Stimulated activated naive CD8-positive, alpha-beta T cell treated with anti-CD3 and anti-CD28 coated beads, Interleukin-15, amount 100 ng/mL, for 72 hours (primary cell): ENCODE results near the gene KRT25.

ENCODE experiments used
- ATAC-seq: fragments of 150-1000 bp; cut with Tn5 transposase; 2 replicates; pipeline ENCODE4 v1.10.0; 2021; ENCODE audit warnings: mild to moderate bottlenecking, moderate library complexity
- DNase-seq, 2 donors: peaks; one replicate each; pipeline ENCODE4 v3.0.0; 2021 to 2022
- H3K27ac Mint-ChIP-seq, 2 donors: one replicate each; pipeline ENCODE4 v1.8.0; 2022; ENCODE audit warnings: mild to moderate bottlenecking in 2 of 2, mixed read lengths in 2 of 2, moderate library complexity in 2 of 2
- H3K27me3 Mint-ChIP-seq: one replicate; pipeline ENCODE4 v1.8.0; 2022; ENCODE audit warnings: mixed read lengths
- H3K4me1 Mint-ChIP-seq: one replicate; pipeline ENCODE4 v1.8.0; 2022; ENCODE audit warnings: mild to moderate bottlenecking, mixed read lengths
- H3K4me3 Mint-ChIP-seq, 2 donors: one replicate each; pipeline ENCODE4 v1.8.0; 2022; ENCODE audit warnings: mild to moderate bottlenecking in 2 of 2, mixed read lengths in 2 of 2, moderate library complexity in 1 of 2
- H3K9me3 Mint-ChIP-seq, 2 donors: one replicate each; pipeline ENCODE4 v1.8.0; 2022; ENCODE audit warnings: mixed read lengths in 2 of 2

KRT25 gene

DNA sequence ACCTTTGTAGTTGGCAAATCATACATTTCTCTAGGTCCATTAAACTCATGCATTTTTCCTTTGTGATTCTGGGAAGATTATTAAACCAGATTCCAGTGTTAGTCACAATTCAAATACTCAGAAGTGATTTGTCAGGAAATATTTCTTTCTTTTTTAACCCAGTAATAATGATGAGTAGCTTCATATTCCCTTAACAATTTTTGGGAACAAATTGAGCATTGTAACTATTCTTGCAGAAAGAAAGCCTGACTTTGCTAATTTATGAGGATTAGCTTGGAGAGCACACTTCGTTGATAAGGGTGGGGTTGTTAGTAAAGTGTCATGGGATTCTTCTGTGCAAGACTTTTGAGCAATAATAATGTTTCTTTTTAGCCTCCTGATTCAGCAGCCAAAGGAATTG, 32.9 kb downstream of the KRT25 start:
- no peak for ATAC-seq
- no peak overlapping the region for H3K4me3 Mint-ChIP-seq
- no peak overlapping the region for H3K27ac Mint-ChIP-seq
- DNase-seq, result no peak
- H3K4me1 Mint-ChIP-seq, result no peaks in the 10 kb centered on the region
- H3K27me3 Mint-ChIP-seq, result peaks cover 9% of the 10 kb centered on the region
- H3K9me3 Mint-ChIP-seq, result no peaks in the 10 kb centered on the region

DNA sequence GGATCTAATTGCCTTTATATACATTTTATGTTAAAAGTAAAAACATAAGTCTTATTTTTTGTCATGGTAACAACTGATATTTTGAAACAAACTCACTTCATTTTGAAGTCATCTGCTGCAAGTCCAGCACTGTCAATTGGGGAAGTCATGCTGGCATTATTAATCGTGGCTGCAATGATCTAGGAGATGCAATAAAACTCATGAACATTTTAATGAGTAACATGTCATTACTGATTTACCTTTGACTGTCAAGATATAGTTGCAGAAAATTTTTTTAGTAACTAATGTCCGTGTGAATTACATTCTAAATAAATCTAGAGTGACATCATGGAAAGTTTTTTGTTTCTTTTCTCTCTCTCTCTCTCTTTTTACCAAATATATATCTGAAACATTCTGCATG, 34.2 kb downstream of the KRT25 start:
- DNase-seq, result no peak
- no peak overlapping the region for H3K27ac Mint-ChIP-seq

GRCh38 chr17:40718930-40719329, 36.2 kb downstream of the KRT25 start:
- DNase-seq (no peak), ATAC-seq (no peak)
- Mint-ChIP-seq H3K4me3 (no peak overlapping the region), H3K9me3 (no peaks in the 10 kb centered on the region), H3K27me3 (peaks cover 16% of the 10 kb centered on the region), H3K4me1 (no peaks in the 10 kb centered on the region), H3K27ac (no peak overlapping the region)

More for the DNA sequence above, 34.2 kb downstream of the KRT25 start:
- Mint-ChIP-seq H3K4me3 (no peak overlapping the region), H3K4me1 (no peaks in the 10 kb centered on the region), H3K9me3 (no peaks in the 10 kb centered on the region), H3K27me3 (peaks cover 9% of the 10 kb centered on the region)
- no peak for ATAC-seq

DNA sequence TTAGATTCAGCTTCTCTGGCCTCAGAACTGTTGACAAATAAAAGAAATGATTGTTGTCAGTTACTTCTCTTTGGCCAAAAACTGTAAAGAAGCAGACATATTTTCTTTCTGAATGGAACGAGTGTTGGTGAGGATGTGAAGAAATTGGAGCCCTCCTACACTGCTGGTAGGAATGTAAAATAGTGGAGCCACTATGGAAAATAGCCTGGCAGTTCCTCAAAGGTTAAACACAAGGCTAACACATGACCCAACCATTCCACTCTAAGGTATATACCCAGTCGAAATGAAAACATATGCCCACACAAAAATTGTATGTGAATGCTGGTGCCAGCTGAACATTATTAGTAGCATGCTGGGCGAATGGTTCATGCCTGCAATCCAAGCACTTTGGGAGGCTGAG, 37.4 kb downstream of the KRT25 start:
- Mint-ChIP-seq H3K27me3 (peaks cover 16% of the 10 kb centered on the region), H3K9me3 (no peaks in the 10 kb centered on the region), H3K4me3 (no peak overlapping the region)

GRCh38 chr17:40714473-40714872, 40.7 kb downstream of the KRT25 start:
- no peak overlapping the region for H3K27ac Mint-ChIP-seq
- no peak for DNase-seq
- H3K4me1 Mint-ChIP-seq, result no peaks in the 10 kb centered on the region
- no peaks in the 10 kb centered on the region for H3K9me3 Mint-ChIP-seq
- H3K27me3 Mint-ChIP-seq, result peaks cover 7% of the 10 kb centered on the region
- ATAC-seq, result no peak
- H3K4me3 Mint-ChIP-seq, result no peak overlapping the region

More for the DNA sequence above, 37.4 kb downstream of the KRT25 start:
- DNase-seq, result no peak
- no peaks in the 10 kb centered on the region for H3K4me1 Mint-ChIP-seq
- ATAC-seq, result no peak
- H3K27ac Mint-ChIP-seq, result no peak overlapping the region

- Mint-ChIP-seq H3K27ac (no peak overlapping the region), H3K9me3 (no peaks in the 10 kb centered on the region), H3K4me1 (no peaks in the 10 kb centered on the region), H3K4me3 (no peak overlapping the region), H3K27me3 (peaks cover 36% of the 10 kb centered on the region)
- ATAC-seq (no peak), DNase-seq (no peak)
Observed at GRCh38 chr17:40707745-40708144, 47.4 kb downstream of the KRT25 start.

- H3K27ac Mint-ChIP-seq, result no peak overlapping the region
- H3K4me3 Mint-ChIP-seq, result no peak overlapping the region
- H3K9me3 Mint-ChIP-seq, result no peaks in the 10 kb centered on the region
- no peaks in the 10 kb centered on the region for H3K4me1 Mint-ChIP-seq
- DNase-seq, result no peak
- peaks cover 36% of the 10 kb centered on the region for H3K27me3 Mint-ChIP-seq
- ATAC-seq, result no peak
Observed at GRCh38 chr17:40705584-40705983, 49.5 kb downstream of the KRT25 start.

DNA sequence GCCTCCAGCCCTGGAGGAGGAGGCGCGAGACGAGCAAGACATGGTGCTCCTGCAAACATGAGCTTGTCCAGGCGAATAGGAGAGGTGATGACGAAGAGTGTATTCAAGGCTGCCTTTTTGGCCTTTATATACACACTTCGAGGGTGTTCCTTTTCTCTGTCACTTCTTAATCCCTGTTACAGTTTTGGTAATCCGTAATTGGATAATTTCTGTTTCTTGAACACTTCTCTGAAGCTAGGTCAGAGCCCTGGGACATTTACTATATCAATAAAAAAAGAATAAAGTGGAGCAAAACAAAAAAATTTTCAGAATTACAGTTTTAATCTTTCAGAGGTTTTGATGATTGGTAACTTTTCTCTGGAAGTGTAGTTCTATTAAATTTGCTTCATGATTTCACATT, 51.5 kb downstream of the KRT25 start, which contains the start of gene KRT24:
Gene KRT24 (minus strand): TSS at position 101 of the 400 bp plus-strand sequence. CDS start 59 bp downstream, at position 42.
- no peaks in the 10 kb centered on the region for H3K4me1 Mint-ChIP-seq
- peaks cover 52% of the 10 kb centered on the region for H3K27me3 Mint-ChIP-seq

DNA sequence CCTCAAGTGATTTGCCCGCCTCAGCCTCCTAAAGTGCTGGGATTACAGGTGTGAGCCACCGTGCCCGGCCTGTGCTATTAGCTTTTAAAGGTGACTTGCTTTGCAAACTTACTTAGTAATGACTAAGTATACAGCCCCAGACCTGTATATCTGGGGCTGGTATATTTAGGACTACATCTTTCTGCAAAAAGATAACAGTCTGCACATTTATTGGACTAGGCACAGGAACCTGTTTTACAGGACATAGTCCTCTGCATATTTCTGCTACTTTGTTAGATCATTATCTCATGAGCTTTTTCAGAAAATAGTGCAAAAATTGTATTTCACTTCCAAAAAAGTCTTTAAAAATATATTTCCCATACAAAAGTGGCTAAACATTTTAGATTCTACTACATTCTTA, 52.9 kb downstream of the KRT25 start:
- no peak for DNase-seq
- Mint-ChIP-seq H3K4me1 (no peaks in the 10 kb centered on the region), H3K27me3 (peaks cover 51% of the 10 kb centered on the region), H3K27ac (peak overlapping the region in 1 of 2 donors; percentile 44), H3K9me3 (no peaks in the 10 kb centered on the region), H3K4me3 (no peak overlapping the region)
- ATAC-seq, result no peak

More for the DNA sequence above, 51.5 kb downstream of the KRT25 start, which contains the start of gene KRT24:
- DNase-seq (no peak), ATAC-seq (no peak)
- no peak within 1 kb of the TSS for H3K4me3 Mint-ChIP-seq
- no peaks in the 10 kb centered on the region for H3K9me3 Mint-ChIP-seq
- H3K27ac Mint-ChIP-seq, result no peak within 1 kb of the TSS

DNA sequence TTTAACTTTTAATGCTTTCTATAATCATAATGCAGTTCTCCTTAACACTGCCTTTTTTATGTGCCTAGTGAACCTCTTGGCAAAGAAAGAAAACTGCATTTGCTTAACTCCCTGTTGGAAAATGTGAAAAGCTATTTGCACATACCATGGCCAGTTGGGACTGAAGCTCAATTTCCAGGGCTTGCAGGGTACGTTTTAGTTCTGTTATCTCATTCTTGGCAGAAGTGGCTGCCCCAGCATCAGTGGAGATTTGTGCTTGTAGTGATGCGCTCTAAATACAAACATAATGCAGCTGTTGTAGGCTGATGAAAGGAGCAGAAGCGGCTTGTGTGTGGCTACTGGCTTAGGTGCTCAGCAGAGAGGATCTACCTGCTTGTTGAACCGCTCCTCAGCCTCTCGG, 55.3 kb downstream of the KRT25 start:
- Mint-ChIP-seq H3K27ac (no peak overlapping the region), H3K27me3 (peaks cover 48% of the 10 kb centered on the region), H3K9me3 (no peaks in the 10 kb centered on the region), H3K4me3 (no peak overlapping the region), H3K4me1 (no peaks in the 10 kb centered on the region)
- ATAC-seq, result no peak
- no peak for DNase-seq

GRCh38 chr17:40699371-40699770, 55.8 kb downstream of the KRT25 start:
- Mint-ChIP-seq H3K4me1 (no peaks in the 10 kb centered on the region), H3K9me3 (no peaks in the 10 kb centered on the region), H3K4me3 (no peak overlapping the region), H3K27me3 (peaks cover 43% of the 10 kb centered on the region), H3K27ac (no peak overlapping the region)
- DNase-seq (no peak), ATAC-seq (no peak)
